HepG2 (cell line): ENCODE measurements around the gene PCDHGB7. TPM values are rescaled to one million over a fixed set of nuclear protein-coding genes. Genes with fewer than 3 reads are reported as not detected.

Source experiments
- ATAC-seq: fragments of 200-7000 bp; cut with Tn5 transposase; 3 replicates; pipeline ENCODE4 v1.9.1; 2020; ENCODE audit warnings: mild to moderate bottlenecking, moderate library complexity
- BruUV-seq: library from RNA; stranded (reverse); fragments of 400-500 nt; replicated peaks from 2 replicates; lab custom pipeline; 2021; lab: Mats Ljungman, UMichigan
- CTCF ChIA-PET: fragments of 300-600 bp; formaldehyde crosslinking; extraction: SDS; loops from one replicate; lab custom pipeline; 2021; ENCODE audit warnings: low total read pairs, inconsistent platforms, low intra/inter-chr PET ratio; lab: Yijun Ruan, JAX
- POLR2A ChIA-PET: fragments of 350-600 bp; sonication (Branson Sonifier 250); formaldehyde crosslinking; loops from one replicate; lab custom pipeline; 2020; ENCODE audit warnings: antibody characterized with exemption, inconsistent platforms; lab: Yijun Ruan, JAX
- DNase-seq: peaks from one replicate; pipeline ENCODE4 v3.0.0-alpha.2; 2015; ENCODE audit warnings: low spot score
- FAIRE-seq: peaks from 3 replicates; lab custom pipeline; 2011; peaks lifted over from hg19 to GRCh38; lab: Jason Lieb, UNC
- H2AFZ ChIP-seq: one replicate; pipeline ENCODE4 v1.6.1; 2011; ENCODE audit warnings: low read length, inconsistent platforms
- H3K27ac ChIP-seq: fragments of 300-600 bp; 3 replicates; pipeline ENCODE4 v1.8.0; 2011; ENCODE audit warnings: mixed run types, mild to moderate bottlenecking, mixed read lengths, low read length, inconsistent platforms; ENCODE audit not compliant: insufficient read depth; ENCODE audit errors: extremely low read length
- H3K27me3 ChIP-seq, 2 experiments: fragments of 200-600 bp in 1 of 2; 2 replicates in 1 of 2; 3 replicates in 1 of 2; pipeline versions ENCODE4 v1.6.0 to v1.8.0; 2011; ENCODE audit warnings: low read length in 2 of 2, mild to moderate bottlenecking in 2 of 2, moderate library complexity in 2 of 2, inconsistent platforms in 1 of 2; ENCODE audit not compliant: insufficient read depth in 2 of 2, control insufficient read depth in 1 of 2
- H3K36me3 ChIP-seq, 2 experiments: fragments of 200-600 bp in 1 of 2; replicated peaks in 1 of 2; 2 replicates in 1 of 2; 3 replicates in 1 of 2; pipeline versions ENCODE4 v1.5.1 to v1.8.0; 2011; ENCODE audit warnings: low read length in 2 of 2, inconsistent platforms in 1 of 2; ENCODE audit not compliant: insufficient read depth in 2 of 2, control insufficient read depth in 1 of 2
- H3K4me1 ChIP-seq: 2 replicates; pipeline ENCODE4 v1.5.1; 2012; ENCODE audit warnings: low read length, inconsistent platforms; ENCODE audit not compliant: insufficient read depth
- H3K4me2 ChIP-seq: 2 replicates; pipeline ENCODE4 v1.6.0; 2011; ENCODE audit warnings: low read depth, low read length, inconsistent platforms
- H3K4me3 ChIP-seq, 3 experiments: fragments of 200-600 bp in 1 of 3; sonication (generic), shearing (Covaris generic) in 1 of 3; replicated peaks in 1 of 3; 2 replicates each; pipeline ENCODE4 v1.5.1; 2011 to 2016; ENCODE audit warnings: low read length in 3 of 3, inconsistent platforms in 2 of 3, low read depth in 2 of 3, mild to moderate bottlenecking in 2 of 3, control low read depth in 1 of 3, mixed read lengths in 1 of 3; ENCODE audit not compliant: insufficient read depth in 1 of 3
- H3K79me2 ChIP-seq: one replicate; pipeline ENCODE4 v1.6.1; 2011; ENCODE audit warnings: low read length, inconsistent platforms; ENCODE audit not compliant: insufficient read depth
- H3K9ac ChIP-seq: 2 replicates; pipeline ENCODE4 v1.6.0; 2011; ENCODE audit warnings: mild to moderate bottlenecking, low read depth, low read length, inconsistent platforms; ENCODE audit not compliant: insufficient read depth
- H3K9me3 ChIP-seq: 2 replicates; pipeline ENCODE4 v1.5.1; 2012; ENCODE audit warnings: mild to moderate bottlenecking, low read length
- H4K20me1 ChIP-seq: 2 replicates; pipeline ENCODE4 v1.6.0; 2011; ENCODE audit warnings: inconsistent platforms, mild to moderate bottlenecking, low read length, moderate library complexity; ENCODE audit not compliant: insufficient read depth
- DBP ChIP-seq: sonication (generic); formaldehyde crosslinking; IDR thresholded peaks from 2 replicates; pipeline ENCODE4 v1.4.0; 2020; ENCODE audit warnings: missing genetic modification reagents; ENCODE audit errors: not compliant biosample characterization
- DPF2 ChIP-seq: sonication (generic); formaldehyde crosslinking; IDR thresholded peaks from 2 replicates; pipeline ENCODE4 v1.4.0; 2020; ENCODE audit warnings: mild to moderate bottlenecking, low read depth, missing genetic modification reagents, borderline replicate concordance
- EP300 ChIP-seq, 3 experiments: sonication (generic) in 1 of 3; formaldehyde crosslinking in 1 of 3; IDR thresholded peaks; 2 replicates each; pipeline versions ENCODE4 v1.5.1 to v1.6.1; 2011 to 2020; ENCODE audit warnings: low read depth in 2 of 3, low read length in 2 of 3, borderline replicate concordance in 1 of 3, improper control_type of control experiment in 1 of 3, mild to moderate bottlenecking in 1 of 3, missing genetic modification reagents in 1 of 3, moderate library complexity in 1 of 3
- IRX3 ChIP-seq: sonication (generic); formaldehyde crosslinking; IDR thresholded peaks from 2 replicates; pipeline ENCODE4 v1.8.1; 2023; ENCODE audit warnings: mild to moderate bottlenecking, low read depth, missing genetic modification reagents, borderline replicate concordance
- NFKB2 ChIP-seq: sonication (generic); formaldehyde crosslinking; IDR thresholded peaks from 2 replicates; pipeline ENCODE4 v1.4.0; 2020; ENCODE audit warnings: missing genetic modification reagents, borderline replicate concordance
- SMC3 ChIP-seq: IDR thresholded peaks from 2 replicates; pipeline ENCODE4 v1.6.1; 2011; ENCODE audit warnings: low read length, improper control_type of control experiment
- SUZ12 ChIP-seq: fragments of 150-350 bp; IDR thresholded peaks from 2 replicates; pipeline ENCODE4 v1.6.1; 2014; ENCODE audit warnings: low read depth, low read length
- TBX3 ChIP-seq: fragments of 450-650 bp; IDR thresholded peaks from 2 replicates; pipeline ENCODE4 v1.6.1; 2017; ENCODE audit warnings: antibody characterized with exemption, mild to moderate bottlenecking, inconsistent platforms, borderline replicate concordance
- ZFP37 ChIP-seq: sonication (generic); formaldehyde crosslinking; IDR thresholded peaks from 2 replicates; pipeline ENCODE4 v1.4.0; 2020; ENCODE audit warnings: missing genetic modification reagents, borderline replicate concordance
- ZNF207 ChIP-seq: fragments of 450-650 bp; IDR thresholded peaks from 2 replicates; pipeline ENCODE4 v1.6.1; 2016; ENCODE audit warnings: antibody characterized with exemption, borderline replicate concordance
- ZNF331 ChIP-seq: sonication (generic); formaldehyde crosslinking; IDR thresholded peaks from 2 replicates; pipeline ENCODE4 v1.4.0; 2020; ENCODE audit warnings: missing genetic modification reagents
- ZNF577 ChIP-seq: sonication (generic); formaldehyde crosslinking; IDR thresholded peaks from 2 replicates; pipeline ENCODE4 v1.4.0; 2020; ENCODE audit warnings: mild to moderate bottlenecking, low read depth, missing genetic modification reagents, borderline replicate concordance
- ZNF776 ChIP-seq: sonication (generic); formaldehyde crosslinking; IDR thresholded peaks from 2 replicates; pipeline ENCODE4 v1.4.0; 2020; ENCODE audit warnings: mild to moderate bottlenecking, missing genetic modification reagents
- ZNF878 ChIP-seq: sonication (generic); formaldehyde crosslinking; IDR thresholded peaks from 2 replicates; pipeline ENCODE4 v1.8.1; 2023; ENCODE audit warnings: mild to moderate bottlenecking, missing genetic modification reagents, moderate library complexity
- WGBS: methylation state at CpG from one replicate; pipeline ENCODE4 v1.1.6; 2017; ENCODE audit warnings: low lambda C conversion rate; 5-methylcytosine and 5-hydroxymethylcytosine counted together
- in situ Hi-C: cut with HindIII; loops from 2 replicates; pipeline ENCODE4 v1.10.0; 2017; ENCODE audit warnings: low pct_unique_long_range_greater_than_20kb; ENCODE audit not compliant: extremely low pct_ligation_motif_present
- intact Hi-C: fragments of 100-400 bp; cut with micrococcal nuclease; formaldehyde crosslinking; loops from one replicate; pipeline ENCODE4 v1.10.0; 2022; ENCODE audit not compliant: unreplicated experiment
- polyA plus RNA-seq, 8 experiments: library from polyadenylated mRNA; depleted of rRNA in 3 of 8; stranded (reverse) in 7 of 8; unstranded in 1 of 8; fragments of >200 nt; fragmentation: Illumina TruSeq in 4 of 8; extraction: Trizol in 4 of 8; gene quantifications; 2 replicates each; pipeline versions ENCODE4 v1.2.1 to v1.2.3, GENCODE V29; 2011 to 2016; ENCODE audit warnings: low read depth in 4 of 8, missing spikeins in 1 of 8, mixed read lengths in 1 of 8; ENCODE audit not compliant: insufficient read depth in 1 of 8
- total RNA-seq, 5 experiments: library from RNA; depleted of rRNA; stranded (reverse); fragments of >200 nt; fragmentation: Illumina TruSeq; extraction: Trizol; gene quantifications; 2 replicates each; pipeline ENCODE4 v1.2.3, GENCODE V29; 2016; ENCODE audit warnings: low read depth in 1 of 5

The PCDHGB7 gene
- total and polyA plus RNA-seq, 2 of the 13 experiments (the other 11 are each of a cell fraction or from before 2014, with no cell fraction given), result 0.08 to 0.18 TPM

- intact Hi-C loops (no loop called here), in situ Hi-C loops (no loop called here)
- no peak overlapping the region for H3K27ac ChIP-seq
- no peak for TF ChIP-seq ZNF776 (CRISPR knock-in tag)
- TF ChIP-seq ZNF207, result no peak
- TF ChIP-seq EP300 (IDR thresholded peaks at IDR 0.05; ENCODE audit: low read depth in 2 of 2, low read length in 2 of 2), result no peak
- no peak for TF ChIP-seq EP300 (CRISPR knock-in tag; IDR thresholded peaks at IDR 0.05; ENCODE audit: borderline replicate concordance)
- no peak for TF ChIP-seq SUZ12
- no peak for TF ChIP-seq TBX3
- TF ChIP-seq DBP (CRISPR knock-in tag), result no peak
- no peak for TF ChIP-seq DPF2
- no peak for TF ChIP-seq SMC3
- TF ChIP-seq ZFP37 (CRISPR knock-in tag), result no peak
- no peak for TF ChIP-seq ZNF331
- TF ChIP-seq ZNF577 (CRISPR knock-in tag), result no peak
- TF ChIP-seq IRX3 (CRISPR knock-in tag), result no peak
- no peak for TF ChIP-seq ZNF878 (CRISPR knock-in tag)
- no peak for TF ChIP-seq NFKB2 (CRISPR knock-in tag)
- 92% methylated on average over 53 of the region's 77 CpGs for WGBS
- H2AFZ ChIP-seq, result no peak overlapping the region
- ChIA-PET CTCF (no interaction called here), POLR2A (no interaction called here)
- H3K79me2 ChIP-seq, result no peaks in the 10 kb centered on the region
- H4K20me1 ChIP-seq, result no peaks in the 10 kb centered on the region
- peaks cover 33% of the 10 kb centered on the region for H3K9me3 ChIP-seq
- no peak overlapping the region for H3K4me3 ChIP-seq
- ATAC-seq (no peak), FAIRE-seq (no peak), DNase-seq (no peak)
- no TSS peak for BruUV-seq
- no peak overlapping the region for H3K4me2 ChIP-seq
- H3K27me3 ChIP-seq, result no peaks in the 10 kb centered on the region
- no peak overlapping the region for H3K9ac ChIP-seq
- H3K4me1 ChIP-seq, result peaks cover 5% of the 10 kb centered on the region; the same call in 1 of the 2 replicates
- H3K36me3 ChIP-seq, result no peaks in the 10 kb centered on the region
Measured at GRCh38 chr5:141389153-141390042, 28.1 kb upstream of the PCDHGB7 start.
